ENCODE results near the gene ATP2A2.
A peak's percentile ranks its signal among the peaks of the same experiment; 100 is the strongest.

ATP2A2 gene

DNA sequence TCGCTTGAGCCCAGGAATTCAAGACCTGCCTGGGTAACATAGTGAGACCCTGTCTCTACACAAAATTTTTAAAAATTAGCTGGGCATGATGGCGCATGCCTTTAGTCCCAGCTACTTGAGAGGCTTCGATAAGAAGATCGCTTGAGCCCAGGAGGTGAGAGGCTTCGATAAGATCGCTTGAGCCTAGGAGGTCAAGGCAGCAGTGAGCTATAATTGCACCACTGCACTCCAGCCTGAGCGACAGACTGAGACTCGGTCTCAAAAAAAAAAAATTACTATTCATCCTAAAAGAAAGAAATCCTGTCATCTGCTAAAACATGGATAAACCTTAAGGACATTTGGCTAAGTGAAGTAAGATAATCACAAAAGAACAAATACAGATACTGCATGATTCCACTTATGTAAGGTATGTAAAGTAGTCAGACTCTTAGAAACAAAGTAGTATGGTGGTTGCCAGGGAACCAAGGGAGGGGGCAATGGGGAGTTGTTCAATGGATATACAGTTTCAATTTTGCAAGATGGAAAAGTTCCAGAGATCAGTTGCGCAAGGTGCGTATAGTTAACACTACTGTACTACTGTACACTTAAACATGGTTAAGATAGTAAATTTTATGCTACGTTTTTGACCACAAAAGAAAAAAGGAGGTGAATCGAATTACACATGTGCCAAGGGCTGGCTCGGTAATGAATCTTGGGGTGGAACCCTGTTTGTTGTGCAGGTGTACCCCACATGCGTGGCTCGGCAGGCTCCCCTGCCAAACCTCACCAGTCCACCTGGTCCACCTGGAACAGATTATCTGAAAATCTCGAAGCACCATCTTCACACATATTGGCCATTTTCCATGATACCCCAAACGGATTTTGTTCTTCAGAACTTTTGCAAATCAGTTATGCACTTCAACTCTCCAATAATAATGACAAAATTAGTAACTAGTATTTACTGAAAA is 18.3 kb upstream of the ATP2A2 start:
- no peak for DNase-seq

DNA sequence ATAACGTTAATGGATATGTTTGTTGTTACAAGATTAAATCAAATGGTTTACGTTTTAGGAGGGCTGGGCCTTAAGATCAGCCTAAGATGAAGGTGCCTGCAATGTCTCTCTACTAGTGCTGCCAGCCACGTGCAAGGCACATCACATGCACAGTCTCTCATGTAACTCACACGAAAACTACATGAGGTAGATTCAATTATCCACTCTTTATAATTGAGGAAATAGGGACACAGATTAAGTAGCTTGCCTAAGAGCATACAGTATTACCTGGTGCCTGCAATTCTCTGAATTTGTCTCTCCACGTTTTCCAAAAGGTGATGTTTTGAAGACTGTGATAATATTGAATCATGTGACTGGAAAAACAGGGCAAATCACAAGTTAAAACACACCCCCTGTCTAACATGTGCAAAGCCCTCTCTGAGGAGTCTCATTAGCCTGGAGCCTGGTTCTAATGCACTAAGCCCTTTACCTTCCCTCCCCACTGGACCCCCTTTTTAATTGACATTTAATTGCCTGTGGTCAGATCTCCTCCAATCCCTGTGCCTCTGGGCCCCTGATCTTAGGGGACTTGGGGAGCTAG is 14.6 kb upstream of the ATP2A2 start:
- no peak for DNase-seq

DNA sequence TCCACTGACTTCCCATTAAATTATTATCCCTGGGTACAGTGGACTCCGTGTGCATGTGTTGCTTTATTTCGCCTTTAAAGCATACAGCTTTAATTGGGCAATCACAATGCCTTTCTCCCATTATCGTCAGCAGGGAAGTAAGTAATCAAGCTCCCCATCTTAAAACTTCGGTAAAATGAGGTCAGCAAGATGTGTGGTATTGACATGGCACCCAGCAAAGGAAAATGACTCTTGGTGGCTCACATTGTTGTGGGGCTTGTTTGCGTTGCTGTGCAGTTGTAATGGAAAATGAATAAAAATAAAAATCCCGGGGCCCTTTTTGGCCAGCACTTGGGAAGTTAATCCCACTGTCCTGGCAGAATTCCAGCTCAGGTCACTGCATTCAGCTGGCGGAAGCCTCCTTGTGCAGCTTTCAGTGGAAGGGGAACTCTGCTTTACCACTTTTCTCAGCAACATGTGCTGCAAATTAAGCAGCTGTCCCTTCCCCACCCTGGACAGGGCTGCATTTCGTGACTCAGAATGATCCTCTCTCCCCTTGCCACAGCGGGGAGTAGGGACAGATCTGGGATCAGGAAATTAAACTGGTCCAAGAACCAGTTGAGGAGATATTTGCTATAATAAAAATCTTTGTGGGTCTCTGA is 13.9 kb upstream of the ATP2A2 start:
- no peak for DNase-seq

DNA sequence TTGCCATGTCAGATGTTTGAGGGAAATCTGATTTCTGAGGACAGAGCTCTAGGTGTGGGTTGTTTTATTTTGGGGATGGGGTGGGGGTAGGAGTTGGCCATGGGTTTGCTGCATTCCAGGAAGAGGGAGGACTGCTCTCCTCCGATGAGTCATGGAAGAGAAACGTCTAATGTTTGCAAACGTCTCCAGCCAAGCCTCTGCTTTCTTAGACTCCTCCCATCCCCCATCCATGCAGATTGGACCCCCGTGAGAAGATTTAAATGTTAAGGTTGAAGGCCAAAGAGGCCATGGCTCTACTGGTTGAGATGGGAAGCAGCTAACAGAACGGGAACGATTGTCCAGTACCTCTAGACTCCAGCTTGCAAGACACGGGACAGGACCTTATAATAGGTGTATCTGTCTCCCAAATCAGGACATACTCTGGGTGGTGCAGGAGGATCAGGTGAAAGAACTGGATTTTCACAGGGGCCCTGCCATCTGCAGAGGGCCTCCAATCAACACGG is 11.4 kb upstream of the ATP2A2 start:
- DNase-seq = no peak

DNA sequence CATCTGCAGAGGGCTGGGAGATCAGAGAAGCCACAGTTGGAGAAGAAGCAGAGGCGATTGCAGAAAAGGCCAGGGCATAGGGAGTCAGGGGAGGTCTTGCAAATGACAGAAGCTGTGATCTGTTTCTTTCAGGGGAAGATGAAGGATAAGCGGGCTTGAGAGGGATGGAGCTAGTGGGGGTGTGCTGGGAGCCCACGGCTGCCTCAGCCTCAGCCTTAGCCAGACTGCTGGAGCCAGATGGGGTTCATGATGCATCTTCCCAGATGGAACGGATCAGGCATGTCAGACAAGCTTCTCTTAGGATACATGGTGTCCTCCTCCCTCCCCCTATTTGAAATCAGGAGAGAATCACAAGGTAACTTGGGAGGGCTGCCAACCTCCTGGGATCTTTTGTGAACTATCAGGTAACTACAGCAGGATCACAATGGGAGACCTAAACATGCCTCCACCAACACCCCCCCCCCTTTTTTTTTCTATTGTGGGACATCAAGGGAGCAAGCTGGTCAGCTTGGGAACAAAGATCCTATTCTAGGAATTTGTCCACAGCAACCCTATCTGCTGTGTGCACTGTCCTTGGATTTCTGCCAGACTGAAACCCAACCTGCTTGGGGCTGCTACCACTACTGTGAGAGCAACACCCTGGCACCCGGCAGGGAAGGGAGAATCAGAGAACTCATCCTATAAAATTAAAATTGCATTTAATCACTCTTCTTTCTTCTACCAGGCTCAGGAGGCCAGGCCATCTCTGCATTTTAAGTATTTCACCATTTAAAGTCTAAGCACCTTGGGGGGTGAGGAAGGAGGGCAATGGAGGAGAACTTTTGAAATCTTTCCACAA is 10.7 kb upstream of the ATP2A2 start:
- no peak for DNase-seq

DNA sequence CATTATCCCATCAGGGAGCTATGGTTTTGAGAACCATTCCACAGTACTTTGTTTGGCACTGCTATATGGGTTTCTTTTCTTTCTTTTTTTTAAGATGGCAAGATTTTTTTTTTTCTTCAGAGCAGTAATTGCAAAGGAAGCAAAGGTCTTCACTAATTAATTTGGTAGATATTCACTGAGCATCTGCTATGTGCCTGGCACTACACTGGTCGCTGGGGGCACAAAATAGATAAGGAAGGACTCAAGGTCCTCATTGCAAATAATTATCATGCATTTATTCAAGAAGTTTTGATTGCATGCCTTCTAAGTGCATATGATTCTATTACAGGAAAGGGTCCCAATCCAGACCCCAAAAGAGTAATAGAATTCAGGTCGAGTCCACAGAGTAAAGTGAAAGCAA is 10.0 kb upstream of the ATP2A2 start:
- DNase-seq = no peak

DNA sequence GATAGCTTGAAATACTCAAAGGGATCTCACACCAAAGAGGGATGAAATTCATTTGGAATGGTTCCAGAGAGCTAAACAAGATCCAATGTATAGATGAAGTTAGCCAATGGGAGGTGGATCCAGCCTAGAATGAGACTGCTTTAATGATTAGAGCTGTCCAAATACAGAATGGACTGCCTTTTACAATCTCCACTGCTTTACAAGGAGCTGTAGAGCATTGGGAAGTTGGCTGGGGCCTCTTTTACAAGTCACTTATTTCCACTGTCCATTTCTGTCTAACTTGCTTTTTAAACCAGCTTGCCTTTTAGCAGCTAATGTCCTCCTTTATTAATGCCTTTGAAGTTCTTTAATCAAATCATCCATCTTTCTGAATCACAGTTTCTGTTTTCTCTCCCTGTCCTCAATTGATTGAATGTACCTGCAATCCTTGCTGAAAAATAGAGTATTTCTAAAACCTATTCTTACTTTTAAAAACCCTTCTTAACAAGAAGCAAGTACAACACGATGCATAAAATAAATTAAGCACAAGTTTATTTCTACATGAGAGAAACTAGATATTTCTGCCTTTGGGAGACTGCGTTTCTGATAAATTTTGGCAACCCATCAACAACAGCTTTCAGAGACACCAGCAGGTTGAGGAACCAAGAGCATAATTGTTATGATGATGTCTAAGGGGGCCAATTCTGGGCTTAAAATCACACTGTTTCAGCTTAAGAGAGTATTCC is 3.4 kb upstream of the ATP2A2 start:
- DNase-seq = no peak

DNA sequence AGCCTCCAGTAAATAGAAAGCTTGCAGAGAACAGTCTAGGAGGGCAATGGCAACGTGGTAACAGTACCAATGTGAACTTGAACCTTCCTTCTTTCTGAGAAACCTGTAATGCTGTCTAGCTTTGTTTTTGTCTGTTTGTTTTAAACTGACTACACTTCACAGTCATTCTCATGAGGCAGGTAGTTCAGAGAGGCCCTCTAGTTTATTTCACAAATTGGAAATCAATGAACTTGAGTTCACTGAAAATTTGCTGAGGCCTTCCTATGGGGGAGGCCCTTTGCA is 2.9 kb upstream of the ATP2A2 start:
- DNase-seq = no peak

DNA sequence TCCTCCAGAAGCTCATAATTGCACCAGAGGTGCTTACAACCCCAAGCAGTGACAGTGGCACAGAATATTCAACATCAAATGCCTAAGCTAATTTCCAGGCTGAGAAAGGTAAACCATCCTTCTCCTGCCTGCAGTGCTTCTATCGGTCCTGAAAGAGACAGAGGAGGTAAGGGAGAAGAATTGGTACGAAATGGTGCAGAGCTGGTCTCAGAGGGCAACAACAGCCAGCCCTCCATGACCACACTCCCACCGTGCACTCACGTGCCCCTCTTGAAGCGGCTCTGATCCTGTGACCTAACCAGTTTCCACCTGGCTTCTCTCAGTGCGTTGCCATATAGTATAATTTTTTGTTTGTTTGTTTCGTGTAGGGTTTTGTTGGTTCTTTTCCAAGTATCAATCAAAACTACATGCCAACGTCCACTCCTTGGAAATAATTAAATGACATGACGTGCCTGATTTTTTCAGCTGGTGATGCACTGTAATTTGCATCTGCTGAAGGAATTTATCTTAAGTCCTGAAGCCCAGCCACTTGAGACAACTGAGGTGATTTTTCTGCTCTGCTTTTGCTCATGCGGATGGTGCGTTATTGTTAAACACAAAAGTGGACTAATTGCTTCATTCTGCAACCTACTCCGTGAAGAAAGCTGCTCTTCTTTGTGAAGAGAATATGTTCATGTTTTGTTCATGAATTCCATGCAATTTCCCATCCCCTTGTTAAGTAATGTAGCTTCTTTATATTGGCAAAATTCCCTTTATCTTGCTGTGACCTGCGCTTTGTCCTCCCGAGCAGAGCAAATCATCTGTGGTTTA is 1.3 kb upstream of the ATP2A2 start:
- no peak for DNase-seq

DNA sequence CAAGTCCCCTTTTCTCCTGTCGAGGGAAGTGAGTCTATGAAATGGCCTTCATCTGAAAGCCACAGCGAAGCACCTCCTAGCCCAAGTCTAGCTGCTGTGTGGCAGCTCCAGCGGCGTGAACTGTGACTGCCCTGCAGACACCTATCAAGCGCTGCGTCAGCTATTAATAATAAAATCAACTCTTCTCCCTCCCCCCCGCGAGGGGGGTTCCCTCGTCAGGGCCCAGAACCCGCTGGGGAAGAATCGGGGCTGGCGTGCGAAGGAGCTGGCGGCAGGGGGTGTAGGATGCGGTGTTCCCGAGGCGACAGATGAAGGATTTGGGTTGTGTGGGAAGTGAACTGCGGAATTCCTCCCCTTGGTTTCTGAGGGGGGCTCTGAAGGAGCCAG is 662 bp upstream of the ATP2A2 start:
- DNase-seq = peak; percentile 66

DNA sequence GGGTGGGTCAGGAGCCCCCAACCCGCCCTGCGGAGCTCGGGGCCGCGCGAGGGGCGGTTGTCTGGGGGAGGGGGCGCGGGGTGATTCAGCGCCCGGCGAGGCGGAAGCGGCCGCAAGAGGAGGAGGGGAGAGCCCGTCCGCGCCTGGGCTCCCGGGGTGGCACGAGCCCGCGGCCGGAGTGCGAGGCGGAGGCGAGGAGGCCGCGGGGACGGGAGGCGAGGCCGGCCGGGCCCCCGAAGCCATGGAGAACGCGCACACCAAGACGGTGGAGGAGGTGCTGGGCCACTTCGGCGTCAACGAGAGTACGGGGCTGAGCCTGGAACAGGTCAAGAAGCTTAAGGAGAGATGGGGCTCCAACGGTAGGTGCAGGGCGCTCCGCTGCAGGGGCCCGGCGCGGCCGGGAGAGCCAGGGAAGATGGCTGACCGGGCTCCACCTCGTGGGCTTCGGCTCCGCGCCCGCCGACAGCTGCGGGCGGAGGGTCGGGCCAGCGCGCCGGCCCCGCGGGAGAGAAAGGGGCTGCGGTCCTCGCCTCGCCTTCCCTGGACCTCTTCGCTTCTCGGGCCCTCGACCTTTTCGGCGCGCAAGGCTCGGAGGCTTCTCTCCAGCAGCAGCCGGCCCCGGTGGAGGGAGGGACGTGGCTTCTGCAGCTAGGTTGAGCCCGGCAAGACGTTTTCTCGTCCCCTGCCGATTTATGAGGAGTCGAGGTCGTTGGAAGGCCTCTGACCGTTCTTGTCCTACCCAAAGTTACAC is 677 bp downstream of the ATP2A2 start:
- DNase-seq = peak; percentile 56

DNA sequence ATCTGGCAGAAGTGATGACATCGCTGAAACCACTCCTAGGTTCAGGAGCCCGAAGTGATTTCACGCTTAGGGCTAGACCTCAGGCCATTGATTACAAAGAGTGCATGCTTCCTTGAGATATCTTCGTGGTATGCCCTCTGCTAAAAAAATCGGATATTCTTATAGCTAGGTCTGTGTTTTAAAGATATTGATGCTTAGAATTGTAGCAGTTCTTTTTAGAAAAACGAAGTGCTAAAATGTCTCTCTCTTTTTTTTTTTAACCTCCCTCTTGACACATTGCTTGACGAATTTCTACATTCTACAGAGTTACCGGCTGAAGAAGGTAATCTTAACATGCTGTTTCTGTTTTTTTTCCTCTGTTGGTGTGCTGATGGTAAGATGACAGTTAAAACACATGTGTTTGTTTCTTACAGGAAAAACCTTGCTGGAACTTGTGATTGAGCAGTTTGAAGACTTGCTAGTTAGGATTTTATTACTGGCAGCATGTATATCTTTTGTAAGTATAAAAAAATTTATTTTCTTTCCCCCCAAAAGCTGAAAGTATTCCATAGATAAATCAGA is 1.3 kb downstream of the ATP2A2 start:
- no peak for DNase-seq

DNA sequence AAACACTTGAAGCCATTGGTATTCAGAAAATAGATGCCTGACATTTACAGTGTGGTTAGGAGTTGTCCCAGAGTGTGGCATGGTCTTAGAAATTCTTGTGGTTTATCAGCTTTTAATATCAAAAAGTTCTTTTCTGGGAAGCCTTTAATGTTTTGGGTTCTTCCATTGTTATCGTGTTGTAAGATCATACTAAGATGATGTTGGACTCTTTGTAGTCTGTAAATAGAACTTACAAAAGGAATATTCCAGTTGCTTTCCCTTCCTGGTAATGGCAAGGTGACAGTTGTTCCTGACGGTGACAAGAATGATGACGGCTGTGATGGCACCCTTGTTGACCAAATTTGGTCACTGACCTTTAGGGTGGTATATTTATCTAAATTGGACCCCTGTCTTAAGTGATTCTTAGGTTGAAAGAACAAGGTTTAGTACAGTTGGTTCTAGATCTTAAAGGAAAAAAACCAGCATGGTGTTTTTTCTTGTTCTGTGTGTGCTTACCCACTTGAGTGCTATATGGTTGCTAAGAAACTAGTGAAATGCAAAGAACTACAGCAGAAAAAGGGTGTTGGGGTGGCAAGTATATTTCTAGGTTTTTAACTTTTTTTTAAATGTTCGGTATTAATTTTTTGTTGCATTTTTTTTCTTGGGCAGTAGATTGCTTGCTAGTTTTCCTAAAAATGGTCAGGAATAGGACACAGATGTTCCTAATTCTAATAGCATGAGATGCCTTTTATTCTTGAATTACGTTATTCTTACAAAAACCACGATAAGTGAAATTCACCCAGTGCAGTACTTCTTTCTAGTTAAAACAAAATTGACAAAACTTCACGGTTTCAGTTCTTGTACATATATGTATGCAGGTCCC is 2.1 kb downstream of the ATP2A2 start:
- no peak for DNase-seq

DNA sequence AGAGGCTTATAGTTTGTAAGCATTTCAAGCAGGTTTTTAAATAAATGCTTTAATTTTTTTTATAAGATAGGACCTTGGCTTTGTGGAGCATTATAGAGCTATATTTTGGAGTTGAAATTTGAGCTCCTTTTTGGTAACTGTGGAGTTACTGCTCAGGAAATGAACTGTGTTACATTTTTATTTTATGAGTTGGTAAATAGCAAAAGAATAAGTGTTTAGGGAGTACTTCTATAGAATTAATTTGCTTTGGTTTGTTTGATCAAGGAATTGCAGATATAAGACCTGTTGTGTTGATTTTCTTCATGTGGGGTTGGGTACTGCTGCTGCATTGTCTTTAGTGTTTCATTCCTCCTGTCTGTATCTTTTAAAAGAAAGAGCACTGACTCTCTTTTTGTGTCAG is 3.5 kb downstream of the ATP2A2 start:
- no peak for DNase-seq

DNA sequence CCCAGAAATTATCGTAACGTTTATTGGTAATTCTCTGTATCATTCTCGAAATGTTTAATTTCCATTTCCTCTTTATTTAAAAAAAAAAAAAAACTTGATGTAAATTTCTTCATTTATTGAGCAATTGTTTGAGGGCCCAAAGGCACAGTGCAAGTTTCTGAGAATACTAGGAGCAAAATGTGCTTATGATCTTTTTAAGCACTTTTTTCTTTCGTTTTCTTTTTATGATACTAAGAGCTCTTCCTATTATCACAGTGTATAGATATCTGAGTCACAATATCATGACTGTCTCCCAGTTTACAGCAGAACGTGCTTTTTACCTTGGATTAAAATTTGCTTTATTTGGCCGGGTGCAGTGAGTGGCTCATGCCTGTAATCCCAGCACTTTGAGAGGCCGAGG is 5.6 kb downstream of the ATP2A2 start:
- DNase-seq = no peak

DNA sequence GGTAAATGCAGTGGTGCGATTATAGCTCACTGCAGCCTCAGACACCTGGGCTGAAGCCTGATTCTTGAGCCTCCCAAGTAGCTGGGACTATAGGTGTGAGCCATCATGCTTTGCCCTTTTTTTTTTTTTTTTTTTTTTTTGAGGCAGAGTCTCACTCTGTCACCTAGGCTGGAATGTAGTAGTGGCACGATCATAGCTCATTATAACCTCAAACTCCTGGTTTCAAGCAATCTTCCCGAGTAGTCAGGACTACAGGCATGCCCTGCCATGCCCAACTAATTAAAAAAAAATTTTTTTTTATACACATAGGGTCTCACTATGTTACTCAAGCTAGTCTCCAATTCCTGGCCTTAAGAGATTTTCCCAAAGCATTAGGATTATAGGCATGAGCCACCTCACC is 6.9 kb downstream of the ATP2A2 start:
- DNase-seq = no peak

DNA sequence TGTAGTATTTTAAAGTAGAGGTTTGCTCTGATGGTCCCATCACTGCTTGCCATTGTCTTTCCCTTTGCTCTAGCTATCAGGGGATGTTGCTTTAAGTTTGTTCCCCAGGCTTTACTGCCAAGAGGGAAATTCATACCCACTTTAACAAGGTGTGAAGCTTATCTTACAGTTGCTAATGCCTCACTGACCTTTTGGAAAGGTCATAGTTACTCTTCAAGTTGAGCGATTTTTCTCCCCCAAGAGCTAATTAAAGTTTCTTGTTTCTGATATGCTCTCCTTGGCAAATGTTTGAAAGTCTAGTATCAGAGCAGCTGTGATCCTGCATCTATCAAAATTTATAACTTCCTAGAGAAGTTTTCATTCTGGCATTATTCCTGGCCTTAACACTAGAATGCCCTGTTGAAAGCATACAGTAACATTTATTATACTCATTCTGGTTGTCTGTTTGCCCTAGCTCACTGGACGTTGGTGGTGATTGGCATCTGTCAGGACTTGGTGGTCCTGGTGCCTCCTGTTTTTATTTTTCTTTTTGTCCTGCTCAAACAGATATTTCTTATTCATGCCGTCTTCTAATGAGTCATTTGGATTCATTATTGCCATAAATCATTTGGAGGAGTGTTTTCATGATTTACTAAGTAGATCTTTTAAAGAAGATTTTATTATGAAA is 8.1 kb downstream of the ATP2A2 start:
- no peak for DNase-seq

DNA sequence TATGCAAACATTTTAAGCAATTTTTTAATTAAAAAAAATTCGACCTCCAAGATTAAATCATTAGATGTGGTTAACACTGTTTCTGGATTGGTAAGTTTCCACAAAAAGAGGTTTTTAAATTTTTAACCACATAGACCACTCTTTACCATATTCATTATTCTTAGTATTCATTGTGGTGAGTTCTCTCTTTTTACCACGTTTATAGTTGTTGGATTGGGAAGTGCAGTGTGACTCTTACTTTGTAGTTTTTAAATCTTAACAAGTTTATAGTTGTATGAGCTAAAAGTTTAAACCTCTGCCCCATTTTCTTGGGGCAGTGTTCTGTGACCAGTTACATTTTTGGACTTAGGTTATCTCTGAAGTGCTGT is 8.6 kb downstream of the ATP2A2 start:
- DNase-seq = no peak

All from stimulated activated CD4-positive, alpha-beta T cell treated with anti-CD3 and anti-CD28 coated beads, Interleukin-4, amount 100 ng/mL, for 1 hour (primary cell).